H1 (cell line): ENCODE measurements around the gene IKZF2. TPM values are rescaled to one million over a fixed set of nuclear protein-coding genes. Genes with fewer than 3 reads are reported as not detected.

Experiments used
- HDAC2 ChIP-seq, 2 experiments: fragments of 300-600 bp in 1 of 2; sonication (generic) in 1 of 2; IDR thresholded peaks; 2 replicates each; pipeline ENCODE4 v1.6.1; 2011 to 2012; ENCODE audit warnings: low read depth in 2 of 2, low read length in 2 of 2, mild to moderate bottlenecking in 2 of 2, moderate library complexity in 2 of 2, borderline replicate concordance in 1 of 2, inconsistent platforms in 1 of 2
- polyA plus RNA-seq, 7 experiments: library from polyadenylated mRNA; depleted of rRNA in 3 of 7; stranded (reverse) in 5 of 7; unstranded in 2 of 7; fragments of >200 nt in 5 of 7; fragments of 200-250 nt in 2 of 7; gene quantifications; 1 replicate in 5 of 7; 2 replicates in 1 of 7; 4 replicates in 1 of 7; pipeline versions ENCODE4 v1.2.1 to v1.2.3, GENCODE V29; 2011 to 2013; ENCODE audit warnings: missing spikeins in 2 of 7, mixed read lengths in 2 of 7
- total RNA-seq: library from RNA; stranded (reverse); fragmentation: NEBNext Ultra II Directional; extraction: Animal tissue kit (Norgen Biotek cat#: 25700); gene quantifications from 2 replicates; pipeline ENCODE4 v1.2.1, GENCODE V29; 2021

IKZF2 gene
- total and polyA plus RNA-seq, 2 of the 8 experiments (the other 6 are each of a cell fraction or from before 2014, with no cell fraction given): 1.7 to 4.4 TPM

DNA sequence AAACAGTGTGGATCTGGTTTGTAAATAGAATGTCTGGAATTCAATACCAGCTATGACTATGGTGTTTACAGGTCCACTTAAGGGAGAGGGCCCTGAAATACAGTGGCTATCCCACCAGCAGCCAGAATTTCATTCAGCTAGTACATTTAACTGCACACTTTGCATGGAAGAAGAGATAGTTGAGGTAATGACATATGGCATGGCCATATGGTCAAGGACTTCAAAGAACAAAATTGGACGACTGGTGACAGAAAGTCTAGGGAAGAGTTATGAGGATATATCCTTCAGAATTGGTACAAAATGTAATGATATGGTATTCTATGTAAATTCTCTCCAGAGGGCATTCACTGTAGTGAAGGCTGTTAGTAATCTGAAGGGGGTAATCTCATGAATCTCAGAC lies 105.0 kb downstream of the IKZF2 start (continued):
- TF ChIP-seq HDAC2 (IDR thresholded peaks at IDR 0.05; ENCODE audit: borderline replicate concordance in 1 of 2, low read depth in 2 of 2, low read length in 2 of 2): no peak
